HG03097 (cell line): Measurements from ENCODE around the gene NUP210.
"Not testable (repeated sequence)": the region's sequence is repeated elsewhere in the genome, so short reads cannot be mapped to it uniquely, and the experiment has no call there.

Experiments used
- ATAC-seq: cut with Tn5 transposase; IDR thresholded peaks from one replicate; pipeline ENCODE4 v1.9.1; 2021; ENCODE audit not compliant: unreplicated experiment, low FRiP score

Gene NUP210

DNA sequence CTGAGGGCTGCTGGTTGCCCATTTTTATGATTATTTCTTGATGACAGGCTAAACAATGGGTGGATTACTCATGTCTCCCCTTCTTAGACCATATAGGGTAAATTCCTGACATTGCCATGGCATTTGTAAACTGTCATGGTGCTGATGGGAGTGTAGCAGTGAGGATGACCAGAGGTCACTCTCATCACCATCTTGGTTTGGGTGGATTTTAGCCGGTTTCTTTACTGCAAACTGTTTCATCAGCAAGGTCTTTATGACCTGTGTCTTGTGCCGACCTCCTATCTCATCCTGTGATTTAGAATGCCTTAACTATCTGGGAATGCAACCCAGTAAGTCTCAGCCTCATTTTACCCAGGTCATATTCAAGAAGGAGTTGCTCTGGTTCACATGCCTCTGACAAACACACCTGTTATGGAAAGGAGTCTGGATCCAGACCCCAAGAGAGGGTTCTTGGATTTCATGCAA, 10.3 kb upstream of the NUP210 start:
- not testable (repeated sequence) for ATAC-seq

DNA sequence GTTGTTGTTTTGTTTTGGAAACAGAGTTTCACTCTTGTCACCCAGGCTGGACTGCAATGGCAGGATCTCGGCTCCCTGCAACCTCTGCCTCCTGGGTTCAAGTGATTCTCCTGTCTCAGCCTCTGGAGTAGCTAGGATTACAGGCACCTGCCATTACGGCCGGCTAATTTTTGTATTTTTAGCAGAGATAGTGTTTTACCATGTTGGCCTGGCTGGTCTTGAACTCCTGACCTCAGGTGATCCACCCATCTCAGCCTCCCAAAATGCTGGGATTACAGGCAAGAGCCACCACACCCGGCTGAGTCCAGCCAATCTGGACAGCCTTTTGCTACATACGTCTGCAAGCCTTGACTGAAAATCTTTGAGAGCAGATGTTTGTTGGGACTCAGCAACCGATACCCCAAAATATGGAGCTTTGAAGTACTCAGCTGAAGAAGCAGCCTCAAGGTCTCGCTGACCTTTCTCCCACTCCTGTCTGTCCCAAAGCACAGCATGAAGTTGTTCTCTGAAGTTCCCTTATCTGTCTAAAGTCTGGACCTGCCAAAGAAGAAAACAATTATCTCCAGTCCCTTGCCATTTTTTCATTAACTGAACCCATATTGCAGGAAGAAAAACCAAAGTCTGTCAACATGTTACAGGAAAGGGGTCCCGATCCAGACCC, 9.6 kb upstream of the NUP210 start:
- ATAC-seq, result no peak

DNA sequence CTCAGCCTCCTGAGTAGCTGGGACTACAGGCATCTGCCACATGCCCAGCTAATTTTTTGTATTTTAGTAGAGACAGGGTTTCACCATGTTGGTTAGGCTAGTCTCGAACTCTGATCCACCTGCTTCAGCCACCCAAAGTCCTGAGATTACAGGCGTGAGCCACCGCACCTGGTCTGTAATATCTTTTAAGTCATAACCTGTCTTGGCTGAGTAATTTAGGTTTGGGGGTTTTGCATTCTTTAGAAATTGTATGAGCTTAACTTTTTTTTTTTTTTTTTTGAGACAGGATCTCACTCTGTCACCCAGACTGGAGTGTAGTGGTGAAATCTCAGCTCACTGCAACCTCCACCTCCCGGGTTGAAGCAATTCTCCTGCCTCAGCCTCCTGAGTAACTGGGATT, 8.6 kb upstream of the NUP210 start:
- ATAC-seq, result not testable (repeated sequence)

DNA sequence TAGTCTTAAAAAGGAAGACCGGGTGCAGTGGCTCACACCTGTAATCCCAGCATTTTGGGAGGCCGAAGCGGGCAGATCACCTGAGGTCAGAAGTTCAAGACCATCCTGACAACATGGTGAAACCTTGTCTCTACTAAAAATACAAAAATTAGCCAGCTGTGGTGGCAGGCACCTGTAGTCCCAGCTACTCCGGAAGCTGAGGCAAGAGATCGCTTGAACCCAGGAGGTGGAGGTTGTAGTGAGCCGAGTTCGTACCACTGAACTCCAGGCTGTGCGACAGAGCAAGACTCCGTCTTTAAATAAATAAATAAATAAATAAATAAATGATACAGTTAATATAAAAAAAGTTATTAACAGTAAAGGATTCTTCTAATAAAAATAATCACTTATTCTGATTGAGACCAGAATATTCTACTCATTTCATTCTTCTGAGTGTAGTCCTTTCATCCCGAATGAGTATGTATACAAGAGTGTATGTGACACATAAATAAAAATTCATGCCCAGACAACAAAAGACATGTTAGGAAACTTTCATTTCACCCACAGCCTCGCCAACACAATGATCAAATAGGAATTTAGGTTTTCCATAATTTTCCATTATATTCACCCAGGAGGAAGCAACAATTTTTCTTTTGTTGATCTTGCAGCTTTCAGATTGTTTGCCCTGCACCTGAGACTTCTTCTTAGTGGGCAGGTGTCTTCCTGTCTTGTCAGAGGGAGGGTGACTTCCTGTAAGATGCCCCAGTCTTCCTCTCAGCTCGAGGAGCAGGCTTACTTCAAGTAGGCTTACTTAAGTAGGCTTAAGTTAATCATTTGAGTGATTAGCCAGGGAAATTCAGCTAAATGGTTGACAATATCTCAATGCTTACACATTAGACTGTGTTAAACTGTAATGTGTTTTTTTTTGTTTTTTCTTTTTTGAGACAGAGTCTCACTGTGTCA, 7.8 kb upstream of the NUP210 start:
- ATAC-seq, result no peak

DNA sequence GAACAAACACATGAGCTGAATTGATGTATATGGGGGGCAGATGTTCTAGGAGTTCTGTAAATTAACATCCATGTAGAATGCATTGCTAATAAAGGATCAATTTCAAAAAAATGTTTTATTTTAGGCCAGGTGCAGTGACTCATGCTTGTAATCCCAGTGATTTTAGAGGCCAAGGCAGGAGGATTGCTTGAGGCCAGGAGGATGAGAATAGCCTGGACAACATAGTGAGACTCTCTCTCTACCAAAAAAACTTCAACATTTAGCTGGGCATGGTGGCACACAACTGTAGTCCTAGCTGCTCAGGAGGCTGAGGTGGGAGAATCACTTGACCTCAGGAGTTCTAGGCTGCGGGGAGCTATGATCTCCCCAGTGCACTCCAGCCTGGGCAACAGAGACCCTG, 6.5 kb upstream of the NUP210 start:
- no peak for ATAC-seq

DNA sequence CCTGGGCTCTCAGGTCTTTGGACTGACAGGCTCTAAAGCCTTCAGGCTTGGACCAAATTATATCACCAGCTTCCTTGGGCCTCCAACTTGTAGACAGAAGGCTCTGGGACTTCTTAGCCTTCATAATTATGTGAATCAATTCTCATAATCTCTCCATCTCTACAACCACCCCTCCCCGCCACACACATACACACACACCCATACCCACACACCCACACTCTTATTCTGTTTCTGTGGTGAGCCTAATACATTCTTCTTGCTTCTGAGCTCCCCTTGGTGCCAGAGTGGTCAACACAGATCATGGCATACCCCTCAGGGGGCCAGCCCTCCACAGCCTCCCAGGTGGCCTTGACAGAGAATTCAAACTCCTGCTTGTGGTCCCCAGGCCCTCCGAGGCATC, 5.6 kb upstream of the NUP210 start:
- ATAC-seq, result no peak

DNA sequence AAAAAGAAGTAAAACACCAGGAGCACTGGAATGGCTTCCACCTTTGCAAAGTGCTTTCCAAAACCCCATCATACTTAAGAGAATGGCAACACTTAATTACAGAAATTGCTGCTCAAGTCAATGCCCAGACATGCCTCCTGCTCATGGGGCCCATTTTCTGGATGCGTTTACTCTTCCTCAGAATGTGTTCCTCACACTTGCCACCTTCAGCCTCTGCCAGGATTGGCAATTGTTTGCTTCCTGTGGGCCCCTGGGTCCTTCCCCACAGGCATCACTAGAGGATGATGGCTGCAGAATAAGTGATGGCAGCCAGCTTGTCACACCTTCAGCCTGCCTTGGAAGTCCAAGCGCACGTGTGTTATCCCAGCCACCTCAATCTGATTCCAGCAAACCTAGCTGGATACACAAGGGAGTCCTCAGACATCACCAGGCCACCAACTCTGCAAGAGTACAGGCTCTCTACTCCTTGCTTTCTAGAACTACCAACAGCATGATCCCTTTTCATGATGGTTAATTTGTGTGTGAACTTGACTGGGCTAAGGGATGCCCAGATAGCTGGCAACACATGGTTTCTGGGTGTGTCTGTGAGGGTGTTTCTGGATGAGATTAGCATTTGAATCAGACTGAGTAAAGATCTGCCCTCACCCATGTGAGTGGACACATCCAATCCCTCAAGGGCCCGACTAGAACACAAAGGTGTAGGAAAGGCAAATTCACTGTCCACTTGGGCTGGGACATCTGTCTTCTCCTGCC, 4.9 kb upstream of the NUP210 start:
- ATAC-seq, result no peak

DNA sequence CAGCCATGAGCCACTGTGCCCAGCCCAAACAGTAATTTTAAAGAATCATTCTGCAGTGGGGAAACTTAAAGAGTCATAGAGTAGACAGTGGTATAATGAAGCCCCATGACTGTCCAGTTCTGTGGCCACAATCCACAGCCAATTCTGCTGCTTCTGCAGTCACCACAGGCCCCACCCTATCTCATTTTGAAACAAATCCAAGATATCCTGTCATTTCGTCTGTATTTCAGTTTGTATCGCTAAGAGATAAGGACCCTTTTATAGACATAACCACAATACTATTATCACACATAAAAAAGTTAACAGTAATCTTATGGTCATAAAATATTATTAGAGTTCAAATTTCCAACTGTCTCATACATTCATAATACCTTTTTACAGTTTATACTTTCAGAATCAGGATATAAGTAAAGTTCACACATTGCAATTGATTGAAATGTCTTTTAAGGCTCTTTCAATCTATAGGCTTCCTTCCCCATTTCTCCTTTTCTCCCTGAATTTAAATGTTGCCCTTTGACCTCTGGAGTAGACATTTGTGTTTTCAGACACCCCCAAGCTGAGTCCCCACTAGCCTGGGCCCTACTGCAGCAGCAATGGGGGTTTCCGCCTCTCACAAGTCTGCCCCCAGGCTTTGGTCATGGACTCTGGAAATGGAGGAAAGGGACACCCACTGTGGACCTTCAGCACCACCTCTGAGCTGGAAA, 4.2 kb upstream of the NUP210 start:
- ATAC-seq, result no peak

DNA sequence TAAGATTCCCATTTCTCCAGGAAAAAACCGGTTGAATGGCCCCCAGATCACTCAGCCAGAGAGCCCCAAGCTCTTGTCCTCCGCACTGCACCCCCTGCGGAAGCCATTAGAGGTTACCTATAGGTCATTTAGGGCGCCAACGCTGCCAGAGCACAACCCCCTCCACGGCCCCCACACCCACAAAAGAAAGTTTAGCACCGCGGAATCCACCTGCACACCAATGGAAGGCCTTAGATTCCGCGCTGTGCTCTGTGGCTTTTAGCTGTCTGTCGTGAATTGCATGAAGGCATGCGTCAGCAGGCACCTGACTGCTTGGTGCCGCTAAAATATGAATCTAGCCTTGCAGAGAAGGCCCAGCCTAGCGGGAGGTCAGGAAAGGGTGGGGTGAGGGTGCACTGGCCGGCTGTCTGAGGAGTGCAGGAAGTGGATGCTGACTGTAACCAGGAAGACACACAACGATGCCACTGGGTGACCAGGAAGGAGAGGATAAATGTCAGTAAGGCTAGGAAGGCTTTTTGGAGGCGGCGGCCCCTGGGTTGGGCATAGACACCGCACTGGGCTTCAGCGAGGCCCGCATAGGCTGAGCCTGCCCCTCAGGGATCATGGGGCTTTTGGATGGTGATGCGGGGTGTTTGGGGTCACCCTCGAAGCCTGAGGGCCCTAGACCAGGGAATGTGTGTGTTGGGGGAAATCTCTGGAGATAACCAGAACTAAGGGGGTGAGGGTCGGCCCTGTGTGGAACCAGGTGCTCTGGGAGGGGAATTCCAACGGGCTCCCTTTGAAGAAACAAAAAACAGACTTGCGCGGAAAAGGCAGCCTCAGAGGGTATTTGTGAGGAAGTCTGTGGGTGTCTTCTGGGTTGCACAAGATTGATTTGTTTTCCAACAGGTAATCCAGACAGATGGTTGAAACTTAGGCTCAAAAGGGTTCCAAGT, 976 bp upstream of the NUP210 start:
- ATAC-seq, result no peak

DNA sequence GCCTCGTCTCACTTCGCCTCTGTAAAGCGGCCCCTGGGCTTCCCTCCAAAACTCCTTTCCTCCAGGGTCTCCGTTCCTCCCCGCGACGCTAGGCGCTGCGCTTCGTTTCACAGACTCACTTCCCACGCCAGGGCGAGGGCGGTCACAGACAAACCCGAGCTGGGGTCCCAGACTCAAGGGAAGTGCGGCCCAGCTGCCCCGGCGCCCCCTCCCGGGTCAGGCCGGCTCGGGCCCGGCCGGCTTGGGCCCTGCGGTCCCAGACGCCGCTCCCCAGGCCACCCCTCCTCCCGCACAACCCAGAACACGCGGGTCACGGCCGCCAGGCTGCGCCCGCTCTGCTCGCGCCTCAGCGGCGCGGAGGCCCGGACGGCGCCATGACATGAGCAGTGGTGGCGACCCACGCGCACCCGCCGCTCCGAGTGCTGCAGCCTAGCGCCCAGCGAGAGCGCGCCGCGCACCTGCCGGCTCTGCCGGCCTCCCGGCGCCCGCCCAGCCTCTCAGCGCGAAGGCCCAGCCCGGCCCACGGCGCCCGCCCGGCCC, 547 bp downstream of the NUP210 start:
- peak; percentile 38 for ATAC-seq

DNA sequence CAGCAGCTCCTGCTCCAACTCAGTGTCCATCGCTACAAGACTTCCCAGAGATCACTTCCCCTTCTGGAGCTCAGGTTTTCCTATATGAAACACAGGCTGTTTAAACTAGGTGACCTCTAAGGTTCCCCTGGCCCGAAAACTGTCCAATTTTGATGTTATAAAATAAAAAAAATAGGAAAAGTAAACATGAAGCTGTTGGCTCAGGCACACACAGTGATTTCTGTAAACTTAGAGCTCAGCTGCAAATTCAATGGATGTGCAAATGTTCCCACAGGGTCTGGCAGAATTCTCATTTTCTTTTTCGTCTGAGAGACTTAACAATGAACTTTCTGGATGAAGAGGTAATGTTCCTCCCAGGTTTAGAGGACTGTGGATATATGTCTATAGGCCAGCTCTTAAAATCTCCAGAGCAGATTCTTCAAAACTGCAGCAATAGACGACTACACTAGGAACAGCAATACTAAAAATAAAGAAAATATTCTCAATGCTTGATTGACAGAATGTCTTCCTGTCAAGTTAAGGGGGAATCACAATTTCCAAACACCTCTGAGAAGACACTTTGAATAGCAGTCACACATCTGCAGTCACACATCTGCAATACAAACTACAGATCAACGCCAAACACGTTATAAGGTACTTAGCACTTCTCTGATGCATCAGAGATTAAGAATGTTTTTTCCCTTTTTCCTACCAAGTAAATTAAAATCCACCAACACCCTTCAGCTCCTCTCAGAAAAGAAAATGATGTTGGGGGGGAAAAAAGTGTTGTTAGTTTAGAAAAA, 2.8 kb downstream of the NUP210 start:
- no peak for ATAC-seq

DNA sequence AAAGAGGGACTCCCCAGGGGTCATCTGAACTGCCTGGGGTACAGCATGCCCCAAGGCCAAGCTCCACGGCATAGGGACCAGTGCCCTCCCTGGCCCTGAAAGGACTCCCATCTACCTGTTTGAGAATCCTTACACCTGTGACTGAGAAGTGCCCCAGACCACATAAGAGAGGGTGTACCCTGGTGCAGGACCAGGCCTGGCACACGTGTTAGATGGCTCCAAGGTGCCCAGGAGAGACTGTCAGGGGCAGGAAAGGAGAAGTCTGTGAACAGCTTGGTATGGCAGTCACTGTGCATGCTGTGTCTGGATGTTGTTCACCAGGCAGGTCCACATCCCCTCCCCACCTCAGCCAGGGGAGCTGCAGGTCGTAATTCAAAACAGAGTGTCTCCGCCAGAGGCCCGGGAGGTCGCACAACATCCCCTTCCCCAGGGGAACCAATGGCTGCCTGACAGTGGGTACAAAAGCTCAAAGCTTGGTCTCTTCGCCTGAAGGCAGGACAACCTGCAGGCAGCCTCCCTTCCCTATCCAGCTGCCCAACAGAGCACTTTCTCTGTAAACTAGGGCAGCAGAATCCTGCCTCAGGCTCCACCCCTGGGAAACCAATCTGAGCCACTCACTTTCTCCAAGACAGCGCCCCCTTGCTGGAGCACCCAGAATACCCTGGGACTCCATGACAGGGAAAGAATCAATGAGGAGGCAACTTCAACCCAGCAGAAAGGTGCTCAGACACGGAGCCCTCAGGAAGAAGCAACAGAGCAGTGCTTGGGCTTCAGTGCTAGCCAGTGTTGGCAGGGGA, 3.9 kb downstream of the NUP210 start:
- no peak for ATAC-seq

DNA sequence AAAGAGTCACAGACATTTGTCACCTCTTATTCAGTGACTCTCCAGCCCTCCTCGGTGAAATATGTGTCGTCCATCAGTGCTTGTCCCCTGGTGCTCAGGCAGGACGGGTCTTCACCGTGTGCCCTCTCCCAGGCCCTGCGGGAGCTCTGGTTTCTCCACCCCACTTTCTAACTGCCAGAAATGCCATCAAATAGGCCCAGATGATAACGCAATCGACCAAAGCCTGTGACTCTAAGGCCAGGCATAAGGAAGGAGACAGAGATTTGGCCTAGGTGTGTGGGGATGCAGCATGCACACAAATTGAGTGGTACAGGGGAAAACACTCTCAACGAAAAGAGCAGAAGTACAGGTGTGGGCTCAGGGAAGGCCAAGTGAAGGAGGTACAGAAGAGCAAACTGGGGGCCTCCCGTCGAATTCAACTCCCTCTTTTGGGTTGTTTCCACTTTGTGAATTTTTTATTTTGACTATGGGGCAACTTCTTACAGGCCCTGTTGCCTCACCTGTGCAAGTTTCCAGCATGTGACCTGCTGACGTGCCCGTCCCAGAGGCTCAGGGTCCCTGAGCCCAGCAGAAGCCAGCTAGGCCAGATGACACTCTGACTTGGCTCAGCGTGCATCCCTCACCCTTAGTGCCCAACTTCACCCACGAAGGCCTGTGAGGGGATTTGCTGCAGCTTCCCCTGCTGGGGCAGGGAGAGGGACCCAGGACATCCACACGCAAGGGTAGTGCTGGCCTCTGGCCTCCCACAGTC, 4.7 kb downstream of the NUP210 start:
- ATAC-seq, result no peak

DNA sequence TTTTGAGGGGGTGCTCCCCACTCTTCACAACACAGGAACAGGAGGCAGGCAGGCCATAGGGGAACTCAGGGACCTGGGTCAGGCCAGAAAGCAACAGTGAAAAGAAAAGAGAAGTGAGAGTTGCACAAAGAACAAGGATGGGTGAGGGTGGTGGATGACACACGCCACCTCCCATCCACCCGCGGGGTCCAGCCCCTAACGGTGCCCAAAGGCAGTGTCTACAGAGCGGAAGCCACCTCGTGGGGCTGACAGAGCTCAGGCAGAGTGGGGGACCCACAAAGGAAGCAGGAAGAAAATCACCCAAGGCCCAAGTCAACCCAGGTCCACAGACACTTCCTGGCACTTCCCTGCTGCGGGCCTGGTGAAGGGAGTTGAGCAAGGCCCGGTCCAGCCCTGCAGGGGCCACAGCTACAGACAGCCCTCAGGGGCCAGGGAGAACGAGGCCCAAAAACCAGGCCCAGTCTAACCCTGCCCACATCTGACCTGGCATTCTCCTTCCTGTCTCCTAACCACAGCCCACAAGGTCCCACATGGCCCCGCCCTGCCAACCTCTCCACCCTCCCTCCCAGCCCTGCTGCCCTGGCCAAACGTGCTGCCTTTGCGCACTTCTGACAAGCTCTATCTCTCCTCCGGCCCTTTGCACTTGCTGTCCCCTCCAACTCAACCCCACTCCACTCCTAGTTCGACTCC, 5.9 kb downstream of the NUP210 start:
- ATAC-seq, result peak; percentile 87

DNA sequence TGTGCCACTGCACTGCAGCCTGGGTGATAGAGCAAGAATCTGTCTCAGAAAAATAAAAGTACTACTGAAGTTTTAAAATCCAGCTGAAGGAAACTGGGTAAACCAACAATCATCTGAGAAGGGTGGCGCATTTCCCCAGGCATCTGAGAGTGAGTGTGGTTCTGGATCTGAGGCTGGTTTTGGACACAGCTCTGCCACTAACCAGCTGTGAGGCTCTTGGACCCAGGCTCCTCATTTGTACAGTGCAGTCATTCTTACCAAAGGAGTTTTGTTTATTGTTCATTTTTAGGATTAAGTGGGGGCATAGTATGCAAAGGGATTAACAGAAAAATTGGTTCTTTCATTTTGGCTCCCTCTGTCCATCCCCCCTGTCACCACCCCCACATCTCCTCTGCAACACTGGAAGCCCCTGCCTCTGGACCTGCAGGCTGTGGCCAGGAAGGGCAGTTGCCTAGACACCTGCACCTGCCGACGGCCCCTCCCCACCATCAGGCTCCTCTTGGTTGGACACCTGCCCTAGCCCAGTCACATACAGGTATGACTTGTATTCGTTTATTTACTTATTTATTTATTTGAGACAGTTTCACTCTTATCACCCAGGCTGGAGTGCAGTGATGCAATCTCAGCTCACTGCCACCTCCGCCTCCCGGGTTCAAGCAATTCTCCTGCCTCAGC, 8.8 kb downstream of the NUP210 start:
- no peak for ATAC-seq

DNA sequence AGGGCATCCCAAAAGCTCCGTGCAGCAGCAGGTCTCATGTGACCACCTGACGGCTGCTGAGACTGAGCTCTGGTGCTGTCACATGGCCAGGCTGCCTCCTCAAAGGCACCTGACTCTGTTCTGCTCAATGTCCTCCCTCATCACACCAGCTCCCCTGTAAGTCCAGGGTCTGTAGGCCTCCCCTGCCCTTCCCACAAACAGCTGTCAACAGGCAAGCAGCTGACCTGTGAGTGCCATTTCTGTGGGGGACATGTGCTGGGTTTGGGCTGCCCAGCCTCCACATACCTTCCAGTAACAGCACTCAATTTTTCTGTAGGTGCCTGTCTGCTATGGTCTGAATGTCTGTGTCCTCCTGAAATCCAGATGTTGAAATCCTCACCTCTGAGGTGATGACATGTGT, 11.2 kb downstream of the NUP210 start:
- no peak for ATAC-seq
